Thoracic aorta (tissue), 2 donors: Measurements from ENCODE around the gene PTGER4. TPM values are rescaled to one million over a fixed set of nuclear protein-coding genes. Genes with fewer than 3 reads are reported as not detected.

Experiments used
- ATAC-seq: fragments of 150-250 bp; one replicate; pipeline ENCODE4 v1.8.0; 2017; ENCODE audit warnings: low read depth; ENCODE audit not compliant: insufficient number of reproducible peaks, low FRiP score
- DNase-seq: peaks from one replicate; pipeline ENCODE4 v3.0.0-alpha.2; 2020; ENCODE audit warnings: low spot score
- H3K27ac ChIP-seq, 2 donors: fragments of 200-600 bp; sonication (generic); 1 replicate in 1 of 2; 2 replicates in 1 of 2; pipeline ENCODE4 v1.5.1; 2016; ENCODE audit warnings: mild to moderate bottlenecking in 2 of 2, moderate library complexity in 2 of 2
- H3K27me3 ChIP-seq: fragments of 200-600 bp; sonication (generic); replicated peaks from 2 replicates; pipeline ENCODE4 v1.6.0; 2016; ENCODE audit warnings: mild to moderate bottlenecking; ENCODE audit not compliant: insufficient read depth
- H3K36me3 ChIP-seq: fragments of 200-600 bp; sonication (generic); one replicate; pipeline ENCODE4 v1.5.1; 2016
- H3K4me1 ChIP-seq, 2 donors: fragments of 200-600 bp; sonication (generic); 1 replicate in 1 of 2; 2 replicates in 1 of 2; pipeline versions ENCODE4 v1.5.1 to v1.6.0; 2016; ENCODE audit warnings: low read depth in 2 of 2, mild to moderate bottlenecking in 1 of 2; ENCODE audit not compliant: control insufficient read depth in 1 of 2
- H3K4me3 ChIP-seq: fragments of 200-600 bp; sonication (generic); 2 replicates; pipeline ENCODE4 v1.5.1; 2016; ENCODE audit warnings: mild to moderate bottlenecking
- H3K9me3 ChIP-seq: fragments of 200-600 bp; sonication (generic); 2 replicates; pipeline ENCODE4 v1.5.1; 2016
- CTCF ChIP-seq: fragments of 200-600 bp; sonication (generic); IDR thresholded peaks from one replicate; pipeline ENCODE4 v1.5.1; 2019; ENCODE audit warnings: antibody characterized with exemption
- total RNA-seq, 2 donors: library from RNA; depleted of rRNA; stranded (reverse); fragments of >200 nt; gene quantifications; one replicate each; pipeline versions ENCODE4 v1.1.0 to v1.2.3, GENCODE V29; 2016

Gene PTGER4
- total RNA-seq, 2 donors from 2014 or later: 13.8 to 45.9 TPM

DNA sequence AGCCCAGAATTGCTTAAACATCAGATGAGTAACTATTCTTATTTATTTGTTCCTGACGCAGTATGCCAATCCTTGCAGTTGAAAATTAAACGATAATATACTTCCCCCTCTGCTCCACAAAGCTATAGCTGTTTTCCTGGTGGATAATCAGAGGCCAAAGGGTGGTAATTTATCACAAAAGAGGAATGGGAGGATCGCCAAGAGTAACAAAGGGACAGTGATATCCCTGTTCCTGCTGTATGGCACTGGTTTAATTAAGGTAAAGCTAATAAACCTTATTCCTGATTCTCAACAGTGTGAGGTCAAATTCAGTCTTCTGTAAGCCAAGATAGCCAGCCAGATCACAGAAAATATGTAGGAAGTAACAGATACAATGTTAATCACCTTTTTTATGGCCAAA lies 33.4 kb upstream of the PTGER4 start:
- no peak overlapping the region for H3K27ac ChIP-seq
- no peaks in the 10 kb centered on the region for H3K27me3 ChIP-seq
- H3K9me3 ChIP-seq: no peaks in the 10 kb centered on the region
- DNase-seq (no peak), ATAC-seq (no peak)
- no peak for TF ChIP-seq CTCF
- no peaks in the 10 kb centered on the region for H3K36me3 ChIP-seq
- no peaks in the 10 kb centered on the region for H3K4me1 ChIP-seq
- H3K4me3 ChIP-seq: no peak overlapping the region

GRCh38 chr5:40648150-40648549 lies 31.6 kb upstream of the PTGER4 start:
- no peak overlapping the region for H3K27ac ChIP-seq
- no peak for TF ChIP-seq CTCF
- no peaks in the 10 kb centered on the region for H3K9me3 ChIP-seq
- H3K4me1 ChIP-seq: no peaks in the 10 kb centered on the region
- ATAC-seq (no peak), DNase-seq (no peak)
- no peaks in the 10 kb centered on the region for H3K36me3 ChIP-seq
- no peaks in the 10 kb centered on the region for H3K27me3 ChIP-seq
- H3K4me3 ChIP-seq: no peak overlapping the region

GRCh38 chr5:40649463-40650030 lies 30.2 kb upstream of the PTGER4 start:
- no peak for ATAC-seq
- H3K4me3 ChIP-seq: no peak overlapping the region
- H3K27me3 ChIP-seq: no peaks in the 10 kb centered on the region
- H3K9me3 ChIP-seq: no peaks in the 10 kb centered on the region
- H3K27ac ChIP-seq: no peak overlapping the region
- no peak for DNase-seq
- no peak for TF ChIP-seq CTCF
- H3K36me3 ChIP-seq: no peaks in the 10 kb centered on the region
- H3K4me1 ChIP-seq: no peaks in the 10 kb centered on the region

DNA sequence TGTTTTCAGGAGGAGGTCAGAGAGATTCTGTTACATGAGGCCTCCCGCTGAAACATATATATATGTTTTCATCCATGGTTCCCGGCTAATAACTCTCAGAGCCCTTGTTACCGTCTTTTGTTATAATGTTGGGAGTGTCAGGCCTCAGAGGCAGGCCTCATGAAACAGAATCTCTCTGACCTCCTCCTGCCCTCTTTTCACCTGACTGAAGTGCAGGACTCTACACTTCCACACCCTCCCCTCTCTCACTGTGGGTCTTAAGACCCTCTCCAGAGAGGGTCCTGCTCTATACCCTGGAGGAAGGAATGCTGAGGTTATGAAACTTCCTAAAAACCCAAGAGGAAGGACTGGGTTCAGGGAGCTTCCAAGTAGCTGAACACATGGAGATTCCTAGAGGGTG lies 28.5 kb upstream of the PTGER4 start:
- H3K27ac ChIP-seq: no peak overlapping the region
- no peak for ATAC-seq
- no peak for TF ChIP-seq CTCF
- H3K4me1 ChIP-seq: no peaks in the 10 kb centered on the region
- no peaks in the 10 kb centered on the region for H3K9me3 ChIP-seq
- H3K4me3 ChIP-seq: no peak overlapping the region
- no peaks in the 10 kb centered on the region for H3K36me3 ChIP-seq
- H3K27me3 ChIP-seq: no peaks in the 10 kb centered on the region
- no peak for DNase-seq

- no peak for ATAC-seq
- Histone ChIP-seq H3K27me3 (no peaks in the 10 kb centered on the region), H3K27ac (no peak overlapping the region)
These were observed 27.1 kb upstream of the PTGER4 start for GRCh38 chr5:40652441-40653220.

More at GRCh38 chr5:40652441-40653220, 27.1 kb upstream of the PTGER4 start:
- no peaks in the 10 kb centered on the region for H3K9me3 ChIP-seq
- no peak overlapping the region for H3K4me3 ChIP-seq
- no peaks in the 10 kb centered on the region for H3K36me3 ChIP-seq
- no peaks in the 10 kb centered on the region for H3K4me1 ChIP-seq
- no peak for DNase-seq
- TF ChIP-seq CTCF: no peak
